Tibial artery (tissue), 4 donors: ENCODE data around the gene CDH4.

Experiments
- DNase-seq, 2 donors: peaks; one replicate each; pipeline ENCODE4 v3.0.0-alpha.2; 2019
- H3K27ac ChIP-seq, 2 donors: fragments of 200-600 bp; sonication (generic) in 1 of 2; 1 replicate in 1 of 2; 2 replicates in 1 of 2; pipeline ENCODE4 v1.5.1; 2018 to 2019; ENCODE audit warnings: mild to moderate bottlenecking in 1 of 2
- H3K27me3 ChIP-seq, 2 donors: fragments of 200-600 bp; sonication (generic) in 1 of 2; one replicate each; pipeline versions ENCODE4 v1.5.1 to v1.6.0; 2016 to 2019
- H3K36me3 ChIP-seq, 3 donors: fragments of 200-600 bp; sonication (generic) in 2 of 3; one replicate each; pipeline ENCODE4 v1.5.1; 2016 to 2019; ENCODE audit warnings: mild to moderate bottlenecking in 2 of 3
- H3K4me1 ChIP-seq, 4 donors: fragments of 200-600 bp; sonication (generic) in 2 of 4; 1 replicate in 3 of 4; 2 replicates in 1 of 4; pipeline ENCODE4 v1.5.1; 2016 to 2019
- H3K4me3 ChIP-seq, 2 donors: fragments of 200-600 bp; sonication (generic) in 1 of 2; 1 replicate in 1 of 2; 2 replicates in 1 of 2; pipeline ENCODE4 v1.5.1; 2018 to 2019; ENCODE audit warnings: mild to moderate bottlenecking in 2 of 2
- H3K9me3 ChIP-seq, 3 donors: fragments of 200-600 bp; sonication (generic) in 1 of 3; one replicate each; pipeline ENCODE4 v1.5.1; 2016 to 2019
- CTCF ChIP-seq, 2 experiments: fragments of 200-600 bp in 1 of 2; fragments of 450-650 bp in 1 of 2; IDR thresholded peaks; one replicate each; pipeline ENCODE4 v1.5.1; 2017 to 2019; ENCODE audit warnings: antibody characterized with exemption in 2 of 2, mild to moderate bottlenecking in 1 of 2, moderate library complexity in 1 of 2
- intact Hi-C: fragments of 100-400 bp; cut with DNase I; formaldehyde crosslinking; loops from one replicate; pipeline ENCODE4 v1.15.0; 2023; ENCODE audit warnings: low total_unique reads

The CDH4 gene

GRCh38 chr20:61369731-61370520 is 117.9 kb downstream of the CDH4 start:
- H3K27ac ChIP-seq, result no peak overlapping the region

DNA sequence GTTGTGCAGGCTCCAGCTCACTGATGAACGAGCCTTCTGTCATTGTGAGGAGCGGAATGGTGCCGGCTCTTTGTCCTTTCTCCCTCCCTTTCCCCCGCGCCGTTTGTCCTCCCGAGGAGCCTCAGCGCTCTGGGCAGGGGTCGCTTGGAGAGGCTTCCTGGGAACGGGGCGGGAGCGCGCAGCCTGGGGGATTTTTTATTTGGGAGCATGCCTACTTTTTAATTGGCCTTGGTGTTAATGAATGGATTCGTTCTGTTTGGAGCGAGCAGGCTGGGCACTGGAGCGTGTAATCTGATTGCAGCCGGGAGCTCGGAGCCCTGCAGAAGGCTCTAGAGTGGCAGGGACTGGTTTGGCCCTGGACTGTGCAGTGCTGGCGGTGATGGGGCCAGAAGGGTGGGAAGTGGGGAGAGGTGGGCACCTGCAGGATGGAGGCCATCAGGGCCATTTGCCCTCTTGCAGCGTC is 118.8 kb downstream of the CDH4 start:
- Histone ChIP-seq H3K4me1 (no peaks in the 10 kb centered on the region), H3K27me3 (peaks cover 0 to 7% of the 10 kb centered on the region in 2 donors), H3K36me3 (no peaks in the 10 kb centered on the region), H3K27ac (no peak overlapping the region), H3K4me3 (no peak overlapping the region), H3K9me3 (no peaks in the 10 kb centered on the region)
- no peak for TF ChIP-seq CTCF (IDR thresholded peaks at IDR 0.05)
- no peak for DNase-seq
- intact Hi-C loops, result no loop called here

More at GRCh38 chr20:61369731-61370520, 117.9 kb downstream of the CDH4 start:
- peaks cover 0 to 7% of the 10 kb centered on the region in 2 donors for H3K27me3 ChIP-seq
- H3K4me3 ChIP-seq, result no peak overlapping the region
- no peaks in the 10 kb centered on the region for H3K36me3 ChIP-seq
- no peak for DNase-seq
- no peaks in the 10 kb centered on the region for H3K9me3 ChIP-seq
- TF ChIP-seq CTCF (IDR thresholded peaks at IDR 0.05), result no peak
- no peaks in the 10 kb centered on the region for H3K4me1 ChIP-seq
- intact Hi-C loops, result no loop called here

- no peak for TF ChIP-seq CTCF (IDR thresholded peaks at IDR 0.05)
- intact Hi-C loops, result no loop called here
- no peak for DNase-seq
- Histone ChIP-seq H3K4me1 (no peaks in the 10 kb centered on the region), H3K36me3 (no peaks in the 10 kb centered on the region), H3K27me3 (peaks cover 0 to 7% of the 10 kb centered on the region in 2 donors), H3K9me3 (no peaks in the 10 kb centered on the region), H3K4me3 (no peak overlapping the region), H3K27ac (no peak overlapping the region)
Measured at GRCh38 chr20:61371501-61372136, 119.6 kb downstream of the CDH4 start.

DNA sequence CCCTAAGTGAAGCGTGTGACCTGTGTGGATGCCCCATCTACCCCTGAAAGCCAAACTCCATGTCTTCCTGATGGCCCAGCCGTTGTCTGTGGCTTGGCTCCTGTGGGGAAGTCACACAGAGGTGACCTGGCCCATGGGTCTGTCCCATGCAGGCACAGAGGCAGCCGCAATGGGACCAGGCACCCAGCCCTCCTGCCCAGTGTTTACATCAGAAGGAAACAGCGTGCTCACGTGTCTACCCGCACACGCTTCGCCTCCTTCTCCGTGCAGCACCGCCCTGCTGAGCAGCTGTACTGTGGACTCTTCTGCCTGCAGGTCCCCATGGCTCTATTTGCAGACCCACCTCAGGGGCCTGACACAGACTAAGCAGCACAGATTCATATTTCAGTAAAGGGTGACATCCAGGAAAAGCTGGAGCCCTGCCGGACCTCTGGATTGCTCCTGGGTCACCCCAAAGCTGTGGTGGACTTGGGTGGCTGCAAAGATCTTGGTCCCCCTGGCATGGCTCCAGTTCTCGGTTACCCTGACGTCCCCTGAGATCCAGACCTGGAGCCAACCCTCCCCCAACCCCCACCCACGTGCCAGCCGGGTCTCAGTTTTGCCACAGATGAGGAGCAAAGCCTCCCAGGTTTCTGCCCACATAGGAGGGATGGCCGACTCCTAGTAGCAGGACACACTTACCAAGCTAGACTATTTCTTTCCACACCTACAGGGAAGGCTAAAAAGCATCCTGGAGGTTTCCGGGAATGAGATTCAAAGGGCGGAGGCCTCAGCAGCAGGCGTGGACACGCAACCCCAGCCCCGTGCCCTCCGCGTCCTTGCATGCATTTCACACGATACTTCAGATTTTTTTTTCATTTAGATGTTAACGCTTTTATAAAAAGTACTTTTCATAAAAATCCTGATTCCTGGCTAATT is 120.3 kb downstream of the CDH4 start:
- H3K27ac ChIP-seq, result no peak overlapping the region
- H3K27me3 ChIP-seq, result peaks cover 0 to 7% of the 10 kb centered on the region in 2 donors
- no peak overlapping the region for H3K4me3 ChIP-seq
- no peak for DNase-seq
- no peaks in the 10 kb centered on the region for H3K9me3 ChIP-seq
- intact Hi-C loops, result no loop called here
- no peaks in the 10 kb centered on the region for H3K4me1 ChIP-seq
- no peaks in the 10 kb centered on the region for H3K36me3 ChIP-seq
- TF ChIP-seq CTCF (IDR thresholded peaks at IDR 0.05), result no peak

DNA sequence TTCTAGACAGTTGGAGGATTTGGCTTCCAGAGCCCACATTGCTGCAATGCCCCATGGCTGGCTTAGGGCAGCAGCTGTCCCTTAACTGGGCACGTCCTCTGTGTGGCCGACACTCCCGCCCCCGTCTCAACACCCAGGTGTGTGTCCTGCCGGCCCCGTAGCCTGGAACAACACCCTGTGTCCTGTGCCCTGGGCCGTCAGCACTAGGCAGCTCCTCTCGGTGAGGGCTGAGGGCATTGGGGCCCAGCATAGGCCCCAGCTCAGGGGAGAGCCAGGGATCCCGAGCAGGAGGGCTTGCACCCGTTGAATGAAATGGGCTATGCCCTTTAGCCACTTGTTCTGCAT is 121.0 kb downstream of the CDH4 start:
- DNase-seq, result no peak
- TF ChIP-seq CTCF (IDR thresholded peaks at IDR 0.05), result no peak
- no peaks in the 10 kb centered on the region for H3K4me1 ChIP-seq

More for the DNA sequence above, 121.0 kb downstream of the CDH4 start:
- Histone ChIP-seq H3K9me3 (no peaks in the 10 kb centered on the region), H3K36me3 (no peaks in the 10 kb centered on the region), H3K4me3 (no peak overlapping the region), H3K27ac (no peak overlapping the region), H3K27me3 (peaks cover 0 to 7% of the 10 kb centered on the region in 2 donors)
- intact Hi-C loops, result no loop called here
